DOHH2 (cell line): ENCODE results near the gene CSNK2A1.

ENCODE experiments used
- EZH2phosphoT487 ChIP-seq: fragments of 200-600 bp; sonication (generic); IDR thresholded peaks from 2 replicates; pipeline ENCODE4 v1.6.1; 2017; ENCODE audit warnings: borderline replicate concordance, mild to moderate bottlenecking, antibody characterized with exemption, low read length, moderate library complexity, mixed read lengths
- TF ChIP-seq, protein P1 (sequence below): fragments of 200-600 bp; sonication (generic); IDR thresholded peaks from one replicate; pipeline ENCODE4 v1.5.1; 2014; ENCODE audit warnings: antibody characterized with exemption, mild to moderate bottlenecking, low read depth, low read length; ENCODE audit not compliant: poor library complexity, severe bottlenecking

DNA sequence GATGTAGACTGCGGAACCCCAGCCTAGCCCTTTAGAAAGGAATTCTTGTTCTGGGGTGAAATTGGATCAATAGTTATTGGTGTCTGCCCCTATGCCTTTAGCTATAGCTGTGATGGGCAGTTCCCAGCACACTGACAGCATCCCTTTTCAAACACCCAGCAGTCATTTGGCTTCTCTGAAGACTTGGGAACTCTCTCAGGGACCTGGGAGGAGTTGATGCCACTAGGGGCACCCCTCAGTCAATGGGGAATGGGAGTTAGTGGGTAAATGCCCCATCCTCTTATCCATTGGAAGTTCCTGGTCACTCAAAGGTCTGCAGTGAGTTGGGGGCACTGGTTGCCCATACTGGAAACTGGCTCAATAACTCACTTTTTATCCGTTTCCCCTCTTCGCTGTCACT is 31.6 kb upstream of the CSNK2A1 start:
- TF ChIP-seq, protein P1, sequence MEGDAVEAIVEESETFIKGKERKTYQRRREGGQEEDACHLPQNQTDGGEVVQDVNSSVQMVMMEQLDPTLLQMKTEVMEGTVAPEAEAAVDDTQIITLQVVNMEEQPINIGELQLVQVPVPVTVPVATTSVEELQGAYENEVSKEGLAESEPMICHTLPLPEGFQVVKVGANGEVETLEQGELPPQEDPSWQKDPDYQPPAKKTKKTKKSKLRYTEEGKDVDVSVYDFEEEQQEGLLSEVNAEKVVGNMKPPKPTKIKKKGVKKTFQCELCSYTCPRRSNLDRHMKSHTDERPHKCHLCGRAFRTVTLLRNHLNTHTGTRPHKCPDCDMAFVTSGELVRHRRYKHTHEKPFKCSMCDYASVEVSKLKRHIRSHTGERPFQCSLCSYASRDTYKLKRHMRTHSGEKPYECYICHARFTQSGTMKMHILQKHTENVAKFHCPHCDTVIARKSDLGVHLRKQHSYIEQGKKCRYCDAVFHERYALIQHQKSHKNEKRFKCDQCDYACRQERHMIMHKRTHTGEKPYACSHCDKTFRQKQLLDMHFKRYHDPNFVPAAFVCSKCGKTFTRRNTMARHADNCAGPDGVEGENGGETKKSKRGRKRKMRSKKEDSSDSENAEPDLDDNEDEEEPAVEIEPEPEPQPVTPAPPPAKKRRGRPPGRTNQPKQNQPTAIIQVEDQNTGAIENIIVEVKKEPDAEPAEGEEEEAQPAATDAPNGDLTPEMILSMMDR = no peak
- no peak for TF ChIP-seq EZH2phosphoT487
